GM23248 (cell line): ENCODE measurements around the gene CD6. TPM values are rescaled to one million over a fixed set of nuclear protein-coding genes. Genes with fewer than 3 reads are reported as not detected.

Experiments used
- DNase-seq: peaks from one replicate; pipeline ENCODE4 v3.0.0-alpha.2; 2015
- H2AFZ ChIP-seq: fragments of 200-600 bp; sonication (generic); 2 replicates; pipeline ENCODE4 v1.6.1; 2016; ENCODE audit warnings: antibody characterized with exemption
- H3F3A ChIP-seq: fragments of 200-600 bp; sonication (generic); 2 replicates; pipeline ENCODE4 v1.6.1; 2016; ENCODE audit warnings: mild to moderate bottlenecking, antibody characterized with exemption, mixed run types; ENCODE audit not compliant: insufficient read depth
- H3K27ac ChIP-seq: fragments of 200-600 bp; sonication (generic); 2 replicates; pipeline ENCODE4 v1.5.1; 2016; ENCODE audit warnings: mild to moderate bottlenecking
- H3K27me3 ChIP-seq: fragments of 200-600 bp; sonication (generic); replicated peaks from 2 replicates; pipeline ENCODE4 v1.6.1; 2016; ENCODE audit warnings: mild to moderate bottlenecking; ENCODE audit not compliant: insufficient read depth
- H3K36me3 ChIP-seq: fragments of 200-600 bp; sonication (generic); 2 replicates; pipeline ENCODE4 v1.6.1; 2016; ENCODE audit warnings: low read depth, mild to moderate bottlenecking
- H3K4me1 ChIP-seq: fragments of 200-600 bp; sonication (generic); 2 replicates; pipeline ENCODE4 v1.6.1; 2016; ENCODE audit warnings: mild to moderate bottlenecking; ENCODE audit not compliant: insufficient read depth
- H3K4me2 ChIP-seq: fragments of 200-600 bp; sonication (generic); one replicate; pipeline ENCODE4 v1.6.1; 2016; ENCODE audit warnings: mild to moderate bottlenecking; ENCODE audit not compliant: unreplicated experiment
- H3K4me3 ChIP-seq: fragments of 200-600 bp; sonication (generic); 2 replicates; pipeline ENCODE4 v1.5.1; 2016; ENCODE audit warnings: mild to moderate bottlenecking
- H3K79me2 ChIP-seq: fragments of 200-600 bp; sonication (generic); 2 replicates; pipeline ENCODE4 v1.6.1; 2016; ENCODE audit warnings: mild to moderate bottlenecking; ENCODE audit not compliant: insufficient read depth
- H3K9ac ChIP-seq: fragments of 200-600 bp; sonication (generic); 2 replicates; pipeline ENCODE4 v1.6.1; 2016; ENCODE audit warnings: mild to moderate bottlenecking
- H3K9me2 ChIP-seq: fragments of 200-600 bp; sonication (generic); 2 replicates; pipeline ENCODE4 v1.6.1; 2016; ENCODE audit warnings: mixed run types, mild to moderate bottlenecking, moderate library complexity; ENCODE audit not compliant: insufficient read depth
- H3K9me3 ChIP-seq: fragments of 200-600 bp; sonication (generic); one replicate; pipeline ENCODE4 v1.6.1; 2017; ENCODE audit warnings: low read depth
- H4K20me1 ChIP-seq: fragments of 200-600 bp; sonication (generic); 2 replicates; pipeline ENCODE4 v1.6.0; 2016; ENCODE audit not compliant: insufficient read depth
- EZH2 ChIP-seq: fragments of 200-600 bp; sonication (generic); IDR thresholded peaks from 2 replicates; pipeline ENCODE4 v1.6.1; 2018; ENCODE audit warnings: antibody characterized with exemption, mild to moderate bottlenecking; ENCODE audit not compliant: insufficient read depth, poor library complexity, severe bottlenecking
- EZH2phosphoT487 ChIP-seq: fragments of 200-600 bp; sonication (generic); IDR thresholded peaks from 2 replicates; pipeline ENCODE4 v1.6.1; 2018; ENCODE audit warnings: antibody characterized with exemption, moderate library complexity, mild to moderate bottlenecking, low read depth; ENCODE audit not compliant: insufficient read depth
- WGBS, 2 experiments: methylation state at CpG; one replicate each; pipeline ENCODE4 v1.1.6; 2015 to 2017; ENCODE audit warnings: low lambda C conversion rate in 2 of 2, low coverage in 1 of 2; ENCODE audit errors: missing lambda C conversion rate in 2 of 2; 5-methylcytosine and 5-hydroxymethylcytosine counted together
- in situ Hi-C: fragments of 300-500 bp; cut with MboI; formaldehyde crosslinking; loops from 2 replicates; pipeline ENCODE4 v1.15.0; 2020
- polyA plus RNA-seq: library from polyadenylated mRNA; unstranded; fragments of >200 nt; fragmentation: Nextera tagmentation; extraction: Ambion mirVana; gene quantifications from 2 replicates; pipeline ENCODE4 v1.2.1, GENCODE V29; 2016
- total RNA-seq: library from RNA; depleted of rRNA; stranded (reverse); fragments of >200 nt; shearing (Covaris generic); gene quantifications from 2 replicates; pipeline ENCODE4 v1.2.3, GENCODE V29; 2014

CD6 gene
- total and polyA plus RNA-seq, 2 experiments from 2014 or later, result not detected

GRCh38 chr11:61007383-61007955 lies 36.0 kb downstream of the CD6 start:
- no peak overlapping the region for H3K4me3 ChIP-seq
- H3F3A ChIP-seq, result no peaks in the 10 kb centered on the region
- DNase-seq, result peak; percentile 22
- H3K4me1 ChIP-seq, result no peaks in the 10 kb centered on the region
- in situ Hi-C loops, result no loop called here
- H2AFZ ChIP-seq, result no peak overlapping the region
- no peaks in the 10 kb centered on the region for H3K36me3 ChIP-seq
- H3K9me3 ChIP-seq, result no peaks in the 10 kb centered on the region
- H3K27ac ChIP-seq, result no peak overlapping the region
- H3K27me3 ChIP-seq, result peaks cover 48% of the 10 kb centered on the region
- H4K20me1 ChIP-seq, result no peaks in the 10 kb centered on the region
- no peaks in the 10 kb centered on the region for H3K9me2 ChIP-seq
- H3K4me2 ChIP-seq, result no peak overlapping the region
- no peaks in the 10 kb centered on the region for H3K79me2 ChIP-seq
- TF ChIP-seq EZH2phosphoT487, result no peak
- TF ChIP-seq EZH2, result no peak
- no peak overlapping the region for H3K9ac ChIP-seq
- WGBS, 2 experiments, result 7 to 9% methylated on average over 42 to 48 of the region's 52 CpGs

- WGBS, 2 experiments, result 20 to 26% methylated on average over 44 to 50 of the region's 54 CpGs
- no peaks in the 10 kb centered on the region for H3F3A ChIP-seq
- no peaks in the 10 kb centered on the region for H3K36me3 ChIP-seq
- no peak overlapping the region for H3K9ac ChIP-seq
- no peak overlapping the region for H3K4me3 ChIP-seq
- no peaks in the 10 kb centered on the region for H3K9me3 ChIP-seq
- DNase-seq, result no peak
- no peaks in the 10 kb centered on the region for H4K20me1 ChIP-seq
- H3K27me3 ChIP-seq, result peaks cover 54% of the 10 kb centered on the region
- H3K4me2 ChIP-seq, result no peak overlapping the region
- no peak for TF ChIP-seq EZH2phosphoT487
- no peak for TF ChIP-seq EZH2
- no peaks in the 10 kb centered on the region for H3K4me1 ChIP-seq
- H2AFZ ChIP-seq, result no peak overlapping the region
- in situ Hi-C loops, result no loop called here
- no peak overlapping the region for H3K27ac ChIP-seq
- no peaks in the 10 kb centered on the region for H3K9me2 ChIP-seq
- H3K79me2 ChIP-seq, result no peaks in the 10 kb centered on the region
Measured at GRCh38 chr11:61007956-61008896, 36.7 kb downstream of the CD6 start.

DNA sequence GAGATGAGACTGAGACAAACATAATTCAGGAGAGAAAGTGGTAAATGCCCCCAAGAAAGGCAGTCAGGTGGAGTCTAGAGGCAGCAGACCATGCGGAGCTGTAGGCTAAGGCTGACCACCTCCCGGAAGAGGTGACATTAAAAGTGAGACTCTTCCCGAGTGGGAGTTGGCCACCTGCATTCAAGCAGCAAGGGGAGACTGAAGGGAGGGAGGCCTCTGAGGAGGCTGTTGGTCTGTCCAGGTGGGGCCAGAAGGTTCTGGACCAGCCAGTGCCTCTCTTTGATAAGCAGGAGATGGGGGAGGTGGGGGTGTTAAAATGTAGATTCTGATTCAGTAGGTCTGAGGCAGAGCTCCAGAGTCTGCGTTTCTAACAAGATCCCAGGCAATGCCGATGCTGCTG lies 37.5 kb downstream of the CD6 start:
- Histone ChIP-seq H3K9me2 (no peaks in the 10 kb centered on the region), H3K9me3 (no peaks in the 10 kb centered on the region), H3K4me1 (no peaks in the 10 kb centered on the region), H2AFZ (no peak overlapping the region), H3K27ac (no peak overlapping the region), H3K79me2 (no peaks in the 10 kb centered on the region), H3K4me3 (no peak overlapping the region), H3K36me3 (no peaks in the 10 kb centered on the region), H4K20me1 (no peaks in the 10 kb centered on the region), H3K4me2 (no peak overlapping the region), H3K27me3 (peaks cover 55% of the 10 kb centered on the region), H3F3A (no peaks in the 10 kb centered on the region), H3K9ac (no peak overlapping the region)
- TF ChIP-seq EZH2phosphoT487 (no peak), EZH2 (no peak)
- in situ Hi-C loops, result no loop called here
- 54% methylated on average over 5 of the region's 5 CpGs for WGBS, 2 experiments
- no peak for DNase-seq

DNA sequence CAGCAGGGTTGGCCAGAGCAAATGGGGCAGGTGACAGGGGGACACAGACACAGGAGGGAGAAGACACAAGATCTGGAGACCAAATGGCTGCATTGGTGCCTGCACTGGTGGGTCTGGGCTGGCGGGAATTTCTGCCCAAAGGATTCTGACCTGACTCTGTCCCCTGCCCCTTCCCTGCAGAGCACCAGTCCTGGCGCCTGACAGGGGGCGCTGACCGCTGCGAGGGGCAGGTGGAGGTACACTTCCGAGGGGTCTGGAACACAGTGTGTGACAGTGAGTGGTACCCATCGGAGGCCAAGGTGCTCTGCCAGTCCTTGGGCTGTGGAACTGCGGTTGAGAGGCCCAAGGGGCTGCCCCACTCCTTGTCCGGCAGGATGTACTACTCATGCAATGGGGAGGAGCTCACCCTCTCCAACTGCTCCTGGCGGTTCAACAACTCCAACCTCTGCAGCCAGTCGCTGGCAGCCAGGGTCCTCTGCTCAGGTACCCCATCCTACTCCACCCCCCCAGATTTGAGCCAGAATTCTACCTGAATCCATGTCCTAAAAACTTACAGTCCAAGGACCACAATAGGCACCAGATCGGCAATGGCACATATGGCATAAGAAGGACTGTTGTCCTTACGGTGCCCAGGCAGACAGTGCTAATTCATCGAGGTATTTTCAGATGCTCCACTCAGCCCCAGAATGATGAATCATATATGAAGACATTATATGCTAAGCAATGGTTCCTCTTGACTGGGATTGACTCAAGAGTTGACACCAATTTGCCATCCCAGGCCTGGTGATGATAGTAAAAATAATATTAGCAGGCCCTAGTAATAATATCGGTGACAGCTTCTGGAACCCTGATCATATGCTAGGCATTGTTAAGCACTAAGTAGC lies 38.2 kb downstream of the CD6 start:
- H3F3A ChIP-seq, result no peaks in the 10 kb centered on the region
- no peak for DNase-seq
- no peak overlapping the region for H3K4me2 ChIP-seq
- H3K36me3 ChIP-seq, result no peaks in the 10 kb centered on the region
- no peaks in the 10 kb centered on the region for H3K9me2 ChIP-seq
- in situ Hi-C loops, result no loop called here
- no peaks in the 10 kb centered on the region for H3K9me3 ChIP-seq
- no peak overlapping the region for H3K9ac ChIP-seq
- H4K20me1 ChIP-seq, result no peaks in the 10 kb centered on the region
- no peaks in the 10 kb centered on the region for H3K79me2 ChIP-seq
- no peak overlapping the region for H3K27ac ChIP-seq
- peaks cover 55% of the 10 kb centered on the region for H3K27me3 ChIP-seq
- no peak overlapping the region for H3K4me3 ChIP-seq
- no peaks in the 10 kb centered on the region for H3K4me1 ChIP-seq
- 68 to 72% methylated on average over 14 to 15 of the region's 15 CpGs for WGBS, 2 experiments
- no peak overlapping the region for H2AFZ ChIP-seq
- TF ChIP-seq EZH2 (no peak), EZH2phosphoT487 (no peak)
